A549 (cell line): ENCODE data around the gene TRIM47. TPM values are rescaled to one million over a fixed set of nuclear protein-coding genes. Genes with fewer than 3 reads are reported as not detected.

ENCODE experiments used
- ATAC-seq, 2 experiments: fragments of 200-7000 bp in 1 of 2; fragments of >200 bp in 1 of 2; cut with Nextera tagmentation in 1 of 2; cut with Tn5 transposase in 1 of 2; 3 replicates each; pipeline versions ENCODE4 v1.8.0 to v1.9.1; 2018 to 2020; ENCODE audit warnings: mild to moderate bottlenecking in 1 of 2, moderate library complexity in 1 of 2
- CTCF ChIA-PET: fragments of 300-600 bp; sonication (Branson Sonifier 250); formaldehyde crosslinking; extraction: SDS; loops from one replicate; lab custom pipeline; 2021; ENCODE audit warnings: antibody characterized with exemption, inconsistent platforms; lab: Yijun Ruan, JAX
- POLR2A ChIA-PET: fragments of 350-600 bp; formaldehyde crosslinking; extraction: SDS; loops from one replicate; lab custom pipeline; 2021; ENCODE audit warnings: antibody characterized with exemption, inconsistent platforms; lab: Yijun Ruan, JAX
- DNase-seq, 2 experiments: peaks; one replicate each; pipeline versions ENCODE4 v3.0.0 to v3.0.0-alpha.2; 2011 to 2016; ENCODE audit warnings: low read depth in 1 of 2, low spot score in 1 of 2
- FAIRE-seq: peaks from 2 replicates; lab custom pipeline; 2011; peaks lifted over from hg19 to GRCh38; lab: Jason Lieb, UNC
- H3K27ac ChIP-seq, 2 experiments: fragments of >200 bp; sonication (Bioruptor Twin); formaldehyde crosslinking; 3 replicates each; pipeline ENCODE4 v1.5.1; 2016 to 2017
- H3K4me1 ChIP-seq: fragments of >200 bp; sonication (Bioruptor Twin); formaldehyde crosslinking; 3 replicates; pipeline ENCODE4 v1.6.1; 2016
- H3K4me2 ChIP-seq: fragments of >200 bp; sonication (Bioruptor Twin); formaldehyde crosslinking; 3 replicates; pipeline ENCODE4 v1.6.1; 2016
- H3K4me3 ChIP-seq: fragments of >200 bp; sonication (Bioruptor Twin); formaldehyde crosslinking; 3 replicates; pipeline ENCODE4 v1.5.1; 2016
- H3K9me3 ChIP-seq: fragments of >200 bp; sonication (Bioruptor Twin); formaldehyde crosslinking; 3 replicates; pipeline ENCODE4 v1.6.1; 2016
- BHLHE40 ChIP-seq: IDR thresholded peaks from 2 replicates; pipeline ENCODE4 v1.6.1; 2012; ENCODE audit warnings: low read depth, low read length, inconsistent platforms
- CBX8 ChIP-seq: fragments of 200-600 bp; sonication (generic); IDR thresholded peaks from 2 replicates; pipeline ENCODE4 v1.6.1; 2016
- CEBPB ChIP-seq, 2 experiments: fragments of >200 bp in 1 of 2; sonication (Bioruptor Twin) in 1 of 2; formaldehyde crosslinking in 1 of 2; IDR thresholded peaks; 2 replicates each; pipeline ENCODE4 v1.6.1; 2012 to 2016
- CHD4 ChIP-seq: fragments of 200-600 bp; sonication (generic); IDR thresholded peaks from 2 replicates; pipeline ENCODE4 v1.6.1; 2016; ENCODE audit warnings: antibody characterized with exemption, mild to moderate bottlenecking, borderline replicate concordance
- EHMT2 ChIP-seq: fragments of 200-600 bp; sonication (generic); IDR thresholded peaks from 2 replicates; pipeline ENCODE4 v1.6.1; 2016; ENCODE audit warnings: antibody characterized with exemption, low read depth, mild to moderate bottlenecking, moderate library complexity
- EP300 ChIP-seq, 2 experiments: fragments of >200 bp; sonication (Bioruptor Twin); formaldehyde crosslinking; IDR thresholded peaks; 2 replicates in 1 of 2; 3 replicates in 1 of 2; pipeline ENCODE4 v1.6.1; 2016 to 2017
- FOSB ChIP-seq: fragments of 250-450 bp; sonication (Bioruptor Pico); IDR thresholded peaks from 2 replicates; pipeline ENCODE4 v1.5.0; 2020; ENCODE audit warnings: mild to moderate bottlenecking, moderate library complexity
- HDAC2 ChIP-seq: fragments of 200-600 bp; sonication (generic); IDR thresholded peaks from 2 replicates; pipeline ENCODE4 v1.6.1; 2016
- HEYL ChIP-seq: fragments of 250-450 bp; sonication (Bioruptor Pico); IDR thresholded peaks from 2 replicates; pipeline ENCODE4 v1.8.0; 2021; ENCODE audit warnings: mild to moderate bottlenecking, moderate library complexity
- JUN ChIP-seq, 2 experiments: fragments of >200 bp; sonication (Bioruptor Twin); formaldehyde crosslinking; IDR thresholded peaks; 2 replicates in 1 of 2; 3 replicates in 1 of 2; pipeline ENCODE4 v1.6.1; 2016 to 2017
- KDM5A ChIP-seq: fragments of 200-600 bp; sonication (generic); IDR thresholded peaks from 2 replicates; pipeline ENCODE4 v1.6.1; 2016; ENCODE audit warnings: antibody characterized with exemption, mild to moderate bottlenecking
- MAFK ChIP-seq: fragments of 450-650 bp; IDR thresholded peaks from 2 replicates; pipeline ENCODE4 v1.6.1; 2014; ENCODE audit not compliant: partially characterized antibody
- MAZ ChIP-seq: fragments of 150-350 bp; IDR thresholded peaks from 2 replicates; pipeline ENCODE4 v1.6.1; 2014; ENCODE audit warnings: antibody characterized with exemption, low read depth, low read length, borderline replicate concordance
- MYC ChIP-seq: IDR thresholded peaks from 2 replicates; pipeline ENCODE4 v1.6.1; 2012; ENCODE audit warnings: mild to moderate bottlenecking, inconsistent platforms, low read length, improper control_type of control experiment, borderline replicate concordance
- NPAS2 ChIP-seq: fragments of 250-450 bp; sonication (Bioruptor Pico); IDR thresholded peaks from 2 replicates; pipeline ENCODE4 v1.8.0; 2022; ENCODE audit warnings: mild to moderate bottlenecking, moderate library complexity, borderline replicate concordance
- NR3C1 ChIP-seq: fragments of >200 bp; sonication (Bioruptor Twin); formaldehyde crosslinking; IDR thresholded peaks from 3 replicates; pipeline ENCODE4 v1.6.1; 2017
- PHF8 ChIP-seq: fragments of 200-600 bp; sonication (generic); IDR thresholded peaks from 2 replicates; pipeline ENCODE4 v1.6.1; 2016; ENCODE audit warnings: low read depth, mild to moderate bottlenecking, antibody characterized with exemption, moderate library complexity, borderline replicate concordance
- POLR2AphosphoS2 ChIP-seq: conservative IDR thresholded peaks from 2 replicates; pipeline ENCODE4 v1.6.1; 2012; ENCODE audit warnings: low read length, improper control_type of control experiment, inconsistent platforms
- RNF2 ChIP-seq: fragments of 200-600 bp; sonication (generic); IDR thresholded peaks from 2 replicates; pipeline ENCODE4 v1.6.1; 2016; ENCODE audit warnings: low read depth, mild to moderate bottlenecking, antibody characterized with exemption, moderate library complexity, borderline replicate concordance
- SMC3 ChIP-seq: fragments of >200 bp; sonication (Bioruptor Twin); formaldehyde crosslinking; IDR thresholded peaks from 3 replicates; pipeline ENCODE4 v1.6.1; 2018; ENCODE audit warnings: inconsistent platforms
- SREBF2 ChIP-seq: fragments of 450-650 bp; IDR thresholded peaks from 2 replicates; pipeline ENCODE4 v1.6.1; 2014; ENCODE audit warnings: mild to moderate bottlenecking, moderate library complexity
- ZSCAN20 ChIP-seq: fragments of 250-450 bp; sonication (Bioruptor Pico); IDR thresholded peaks from 2 replicates; pipeline ENCODE4 v1.8.0; 2022; ENCODE audit warnings: mild to moderate bottlenecking, moderate library complexity
- WGBS: methylation state at CpG from one replicate; pipeline ENCODE4 v1.1.6; 2017; ENCODE audit errors: missing lambda C conversion rate; 5-methylcytosine and 5-hydroxymethylcytosine counted together
- polyA plus RNA-seq, 4 experiments: library from polyadenylated mRNA; depleted of rRNA in 3 of 4; stranded (reverse); fragments of >200 nt; fragmentation: RNase III in 1 of 4; extraction: RNeasy Plus Mini Kit Qiagen cat#74134 plus additional on column Dnase treatment in 1 of 4; gene quantifications; 2 replicates in 3 of 4; 3 replicates in 1 of 4; pipeline ENCODE4 v1.2.3, GENCODE V29; 2011 to 2017
- TF ChIP-seq, protein P1 (sequence below): fragments of 200-600 bp; sonication (generic); IDR thresholded peaks from 2 replicates; pipeline ENCODE4 v1.6.1; 2016; ENCODE audit warnings: antibody characterized with exemption, mild to moderate bottlenecking, moderate library complexity
- TF ChIP-seq, protein P2 (sequence below): fragments of 250-450 bp; sonication (Bioruptor Pico); IDR thresholded peaks from 2 replicates; pipeline ENCODE4 v1.5.0; 2020; ENCODE audit warnings: low read depth, mild to moderate bottlenecking, moderate library complexity
- TF ChIP-seq, protein P3 (sequence below): fragments of >200 bp; sonication (Bioruptor Twin); formaldehyde crosslinking; IDR thresholded peaks from 2 replicates; pipeline ENCODE4 v1.6.1; 2016
- TF ChIP-seq, protein P4 (sequence below): fragments of 150-350 bp; IDR thresholded peaks from 2 replicates; pipeline ENCODE4 v1.6.1; 2014; ENCODE audit warnings: low read depth, mild to moderate bottlenecking, low read length
- TF ChIP-seq, protein P5 (sequence below): fragments of >200 bp; sonication (Bioruptor Twin); formaldehyde crosslinking; IDR thresholded peaks from 3 replicates; pipeline ENCODE4 v1.6.1; 2016

The TRIM47 gene
- polyA plus RNA-seq, 2 of the 4 experiments (the other 2 are of a cell fraction) = 19.6 to 46.6 TPM

DNA sequence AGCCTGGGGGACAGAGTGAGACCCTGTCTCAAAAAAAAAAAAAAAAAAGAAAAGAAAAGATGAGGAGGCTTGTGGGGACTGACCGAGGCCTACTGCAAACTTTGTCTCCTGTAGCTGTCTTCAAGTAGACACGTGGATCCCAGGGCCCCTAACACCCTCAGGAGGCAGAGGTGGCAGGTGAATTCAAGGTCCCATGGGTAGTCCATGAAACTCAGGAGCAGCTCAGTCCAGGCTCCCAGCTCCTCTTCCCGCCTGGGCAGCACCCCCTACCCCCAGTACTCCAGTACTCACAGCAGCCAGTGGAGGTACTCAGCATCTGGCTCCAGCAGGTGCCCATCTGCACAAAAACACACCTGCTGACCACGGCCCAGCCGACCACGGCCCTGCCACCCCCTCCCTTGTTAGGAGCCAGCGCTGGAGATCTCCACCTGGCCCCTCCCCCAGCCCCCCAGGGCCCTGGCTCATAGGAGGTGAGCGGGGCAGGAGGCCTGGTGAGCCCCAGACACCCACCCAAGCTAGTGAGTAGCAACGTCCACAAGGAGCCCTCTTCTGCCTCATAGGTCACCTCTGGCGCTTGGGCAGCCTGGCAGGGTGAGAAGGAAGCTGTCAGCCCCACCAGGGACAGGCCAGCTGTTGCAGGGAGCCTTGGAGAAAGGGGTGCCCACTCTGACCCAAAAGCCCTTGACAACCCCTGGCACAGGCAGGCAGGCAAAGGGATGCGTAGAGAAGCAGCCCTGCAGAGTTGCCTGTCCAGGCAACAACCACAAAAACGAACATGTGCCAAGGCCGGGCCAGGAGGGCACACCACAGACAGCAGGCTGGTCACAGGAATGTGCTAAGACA is 22.5 kb upstream of the TRIM47 start:
- TF ChIP-seq RNF2 = no peak
- no peak for TF ChIP-seq MAFK
- TF ChIP-seq PHF8 = no peak
- TF ChIP-seq, protein P1, sequence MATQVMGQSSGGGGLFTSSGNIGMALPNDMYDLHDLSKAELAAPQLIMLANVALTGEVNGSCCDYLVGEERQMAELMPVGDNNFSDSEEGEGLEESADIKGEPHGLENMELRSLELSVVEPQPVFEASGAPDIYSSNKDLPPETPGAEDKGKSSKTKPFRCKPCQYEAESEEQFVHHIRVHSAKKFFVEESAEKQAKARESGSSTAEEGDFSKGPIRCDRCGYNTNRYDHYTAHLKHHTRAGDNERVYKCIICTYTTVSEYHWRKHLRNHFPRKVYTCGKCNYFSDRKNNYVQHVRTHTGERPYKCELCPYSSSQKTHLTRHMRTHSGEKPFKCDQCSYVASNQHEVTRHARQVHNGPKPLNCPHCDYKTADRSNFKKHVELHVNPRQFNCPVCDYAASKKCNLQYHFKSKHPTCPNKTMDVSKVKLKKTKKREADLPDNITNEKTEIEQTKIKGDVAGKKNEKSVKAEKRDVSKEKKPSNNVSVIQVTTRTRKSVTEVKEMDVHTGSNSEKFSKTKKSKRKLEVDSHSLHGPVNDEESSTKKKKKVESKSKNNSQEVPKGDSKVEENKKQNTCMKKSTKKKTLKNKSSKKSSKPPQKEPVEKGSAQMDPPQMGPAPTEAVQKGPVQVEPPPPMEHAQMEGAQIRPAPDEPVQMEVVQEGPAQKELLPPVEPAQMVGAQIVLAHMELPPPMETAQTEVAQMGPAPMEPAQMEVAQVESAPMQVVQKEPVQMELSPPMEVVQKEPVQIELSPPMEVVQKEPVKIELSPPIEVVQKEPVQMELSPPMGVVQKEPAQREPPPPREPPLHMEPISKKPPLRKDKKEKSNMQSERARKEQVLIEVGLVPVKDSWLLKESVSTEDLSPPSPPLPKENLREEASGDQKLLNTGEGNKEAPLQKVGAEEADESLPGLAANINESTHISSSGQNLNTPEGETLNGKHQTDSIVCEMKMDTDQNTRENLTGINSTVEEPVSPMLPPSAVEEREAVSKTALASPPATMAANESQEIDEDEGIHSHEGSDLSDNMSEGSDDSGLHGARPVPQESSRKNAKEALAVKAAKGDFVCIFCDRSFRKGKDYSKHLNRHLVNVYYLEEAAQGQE = no peak
- no peak for TF ChIP-seq HEYL
- TF ChIP-seq EP300 (IDR thresholded peaks at IDR 0.05) = no peak
- no peak for TF ChIP-seq NR3C1
- no peak for TF ChIP-seq FOSB (CRISPR knock-in tag)
- no peak for TF ChIP-seq HDAC2
- TF ChIP-seq MYC = no peak
- no peak for TF ChIP-seq SREBF2
- TF ChIP-seq BHLHE40 = no peak
- TF ChIP-seq KDM5A = no peak
- no peak for TF ChIP-seq CEBPB (IDR thresholded peaks at IDR 0.05)
- TF ChIP-seq CHD4 = no peak
- TF ChIP-seq NPAS2 (CRISPR knock-in tag) = no peak
- WGBS = 84% methylated on average over 11 of the region's 13 CpGs
- POLR2A ChIA-PET = no interaction called here
- Histone ChIP-seq H3K4me1 (peaks cover 23% of the 10 kb centered on the region), H3K9me3 (no peaks in the 10 kb centered on the region), H3K27ac (no peak overlapping the region), H3K4me2 (no peak overlapping the region), H3K4me3 (no peak overlapping the region)
- CTCF ChIA-PET = interaction anchor here (0.6 to 22.8 kb wide), 8 partner anchors 23 to 568 kb away, joined by 3 to 513 read pairs (median 4); partner anchors contain the start of gene TRIM47
- ATAC-seq (no peak), FAIRE-seq (no peak), DNase-seq (no peak)

DNA sequence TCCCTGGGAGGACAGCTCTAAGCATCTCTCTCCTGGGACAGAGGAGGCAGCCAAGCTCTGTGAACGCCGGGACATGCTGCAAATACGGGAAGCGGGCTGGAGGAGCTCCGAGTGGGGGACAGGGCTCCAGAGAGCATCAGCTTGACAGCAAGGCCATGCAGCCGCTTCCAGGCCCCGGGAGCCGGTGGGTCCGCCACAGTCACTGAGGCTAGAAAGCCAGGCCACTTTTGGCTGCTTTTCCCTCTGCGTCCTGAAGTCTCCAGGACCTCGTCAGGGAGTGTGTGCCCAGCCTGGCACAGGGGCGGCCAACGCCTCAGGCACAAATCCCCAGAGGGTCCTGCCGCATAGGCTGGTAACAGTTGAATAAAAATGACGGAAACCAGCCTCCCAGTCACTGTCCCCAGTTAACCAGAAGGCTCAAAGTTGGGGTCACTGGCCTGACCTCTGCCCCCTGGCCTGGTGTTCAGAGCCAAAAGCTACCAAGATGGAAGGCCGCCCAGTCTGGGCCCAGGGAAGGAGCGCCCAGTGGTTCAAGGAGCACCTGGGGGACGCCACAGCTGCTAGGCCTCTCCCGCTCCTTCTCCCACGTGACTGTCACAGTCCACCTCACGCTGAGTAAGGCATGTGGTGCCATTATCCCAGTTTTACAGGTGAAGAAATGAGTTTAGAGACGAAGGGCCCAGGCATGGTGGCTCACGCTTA is 21.5 kb upstream of the TRIM47 start:
- no peaks in the 10 kb centered on the region for H3K9me3 ChIP-seq
- TF ChIP-seq, protein P2, sequence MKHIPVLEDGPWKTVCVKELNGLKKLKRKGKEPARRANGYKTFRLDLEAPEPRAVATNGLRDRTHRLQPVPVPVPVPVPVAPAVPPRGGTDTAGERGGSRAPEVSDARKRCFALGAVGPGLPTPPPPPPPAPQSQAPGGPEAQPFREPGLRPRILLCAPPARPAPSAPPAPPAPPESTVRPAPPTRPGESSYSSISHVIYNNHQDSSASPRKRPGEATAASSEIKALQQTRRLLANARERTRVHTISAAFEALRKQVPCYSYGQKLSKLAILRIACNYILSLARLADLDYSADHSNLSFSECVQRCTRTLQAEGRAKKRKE (CRISPR knock-in tag) = no peak
- TF ChIP-seq, protein P3, sequence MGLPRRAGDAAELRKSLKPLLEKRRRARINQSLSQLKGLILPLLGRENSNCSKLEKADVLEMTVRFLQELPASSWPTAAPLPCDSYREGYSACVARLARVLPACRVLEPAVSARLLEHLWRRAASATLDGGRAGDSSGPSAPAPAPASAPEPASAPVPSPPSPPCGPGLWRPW = no peak
- TF ChIP-seq RNF2 (no peak), SREBF2 (no peak), CBX8 (no peak), EHMT2 (no peak), MYC (no peak), CEBPB (IDR thresholded peaks at IDR 0.05) (no peak), PHF8 (no peak), NPAS2 (CRISPR knock-in tag) (no peak), JUN (IDR thresholded peaks at IDR 0.05) (no peak), BHLHE40 (no peak), SMC3 (no peak), MAZ (no peak), ZSCAN20 (CRISPR knock-in tag) (no peak), POLR2AphosphoS2 (no peak)
- TF ChIP-seq, protein P4, sequence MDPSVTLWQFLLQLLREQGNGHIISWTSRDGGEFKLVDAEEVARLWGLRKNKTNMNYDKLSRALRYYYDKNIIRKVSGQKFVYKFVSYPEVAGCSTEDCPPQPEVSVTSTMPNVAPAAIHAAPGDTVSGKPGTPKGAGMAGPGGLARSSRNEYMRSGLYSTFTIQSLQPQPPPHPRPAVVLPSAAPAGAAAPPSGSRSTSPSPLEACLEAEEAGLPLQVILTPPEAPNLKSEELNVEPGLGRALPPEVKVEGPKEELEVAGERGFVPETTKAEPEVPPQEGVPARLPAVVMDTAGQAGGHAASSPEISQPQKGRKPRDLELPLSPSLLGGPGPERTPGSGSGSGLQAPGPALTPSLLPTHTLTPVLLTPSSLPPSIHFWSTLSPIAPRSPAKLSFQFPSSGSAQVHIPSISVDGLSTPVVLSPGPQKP = no peak
- TF ChIP-seq, protein P5, sequence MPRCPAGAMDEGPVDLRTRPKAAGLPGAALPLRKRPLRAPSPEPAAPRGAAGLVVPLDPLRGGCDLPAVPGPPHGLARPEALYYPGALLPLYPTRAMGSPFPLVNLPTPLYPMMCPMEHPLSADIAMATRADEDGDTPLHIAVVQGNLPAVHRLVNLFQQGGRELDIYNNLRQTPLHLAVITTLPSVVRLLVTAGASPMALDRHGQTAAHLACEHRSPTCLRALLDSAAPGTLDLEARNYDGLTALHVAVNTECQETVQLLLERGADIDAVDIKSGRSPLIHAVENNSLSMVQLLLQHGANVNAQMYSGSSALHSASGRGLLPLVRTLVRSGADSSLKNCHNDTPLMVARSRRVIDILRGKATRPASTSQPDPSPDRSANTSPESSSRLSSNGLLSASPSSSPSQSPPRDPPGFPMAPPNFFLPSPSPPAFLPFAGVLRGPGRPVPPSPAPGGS = no peak
- TF ChIP-seq, all 56 proteins: peak for 0
- FAIRE-seq (no peak), DNase-seq (no peak), ATAC-seq (no peak)
- no peak overlapping the region for H3K27ac ChIP-seq
- peaks cover 25% of the 10 kb centered on the region for H3K4me1 ChIP-seq
- no peak overlapping the region for H3K4me3 ChIP-seq
- ChIA-PET POLR2A (no interaction called here), CTCF (interaction anchor here (0.7 to 22.8 kb wide), 14 partner anchors 22 to 380 kb away, joined by 3 to 513 read pairs (median 4); partner anchors contain the start of genes CDK3, TRIM47 and WBP2)
- no peak overlapping the region for H3K4me2 ChIP-seq
- WGBS = 93% methylated on average over 23 of the region's 23 CpGs
